DOHH2 (cell line): ENCODE results near the gene SETDB1.

Experiments used
- H3F3A ChIP-seq: fragments of 200-600 bp; sonication (generic), shearing (Covaris generic); 2 replicates; pipeline ENCODE4 v1.6.0; 2016; ENCODE audit warnings: antibody characterized with exemption, mild to moderate bottlenecking; ENCODE audit not compliant: control insufficient read depth, insufficient read depth
- H3K27ac ChIP-seq: fragments of 200-600 bp; sonication (generic); 2 replicates; pipeline ENCODE4 v1.5.1; 2014; ENCODE audit warnings: low read depth, mild to moderate bottlenecking, low read length, moderate library complexity
- H3K27me3 ChIP-seq: fragments of 200-600 bp; sonication (generic); 2 replicates; pipeline ENCODE4 v1.6.1; 2014; ENCODE audit warnings: mild to moderate bottlenecking, low read length, mixed read lengths; ENCODE audit not compliant: control insufficient read depth
- H3K36me3 ChIP-seq: fragments of 200-600 bp; sonication (generic); 2 replicates; pipeline ENCODE4 v1.6.1; 2014; ENCODE audit warnings: mild to moderate bottlenecking, low read length, moderate library complexity, mixed read lengths; ENCODE audit not compliant: control insufficient read depth
- H3K4me1 ChIP-seq: fragments of 200-600 bp; sonication (generic); 2 replicates; pipeline ENCODE4 v1.6.1; 2014; ENCODE audit warnings: mild to moderate bottlenecking, low read length, mixed read lengths; ENCODE audit not compliant: control insufficient read depth
- H3K4me2 ChIP-seq: fragments of 200-600 bp; sonication (generic); 2 replicates; pipeline ENCODE4 v1.6.0; 2014; ENCODE audit warnings: mild to moderate bottlenecking, low read length, moderate library complexity
- H3K4me3 ChIP-seq: fragments of 200-600 bp; sonication (generic); 2 replicates; pipeline ENCODE4 v1.5.1; 2014; ENCODE audit warnings: mild to moderate bottlenecking, low read length, mixed read lengths
- H3K79me2 ChIP-seq: fragments of 200-600 bp; sonication (generic); 2 replicates; pipeline ENCODE4 v1.6.1; 2014; ENCODE audit warnings: mild to moderate bottlenecking, low read length, mixed read lengths; ENCODE audit not compliant: control insufficient read depth
- H3K9me2 ChIP-seq: fragments of 200-600 bp; sonication (generic); replicated peaks from 2 replicates; pipeline ENCODE4 v1.6.1; 2014; ENCODE audit warnings: mild to moderate bottlenecking, low read length, mixed read lengths; ENCODE audit not compliant: control insufficient read depth
- H3K9me3 ChIP-seq: fragments of 200-600 bp; sonication (generic); 2 replicates; pipeline ENCODE4 v1.6.1; 2014; ENCODE audit warnings: antibody characterized with exemption, low read length, mixed read lengths; ENCODE audit not compliant: control insufficient read depth, insufficient read depth
- H4K20me1 ChIP-seq: fragments of 200-600 bp; sonication (generic); 2 replicates; pipeline ENCODE4 v1.6.0; 2014; ENCODE audit warnings: low read depth, mild to moderate bottlenecking, antibody characterized with exemption, low read length, moderate library complexity; ENCODE audit not compliant: control insufficient read depth, insufficient read depth
- CTCF ChIP-seq: fragments of 200-600 bp; sonication (generic); IDR thresholded peaks from one replicate; pipeline ENCODE4 v1.5.1; 2014; ENCODE audit warnings: antibody characterized with exemption, mild to moderate bottlenecking, low read depth, low read length; ENCODE audit not compliant: poor library complexity, severe bottlenecking
- EZH2phosphoT487 ChIP-seq: fragments of 200-600 bp; sonication (generic); IDR thresholded peaks from 2 replicates; pipeline ENCODE4 v1.6.1; 2017; ENCODE audit warnings: borderline replicate concordance, mild to moderate bottlenecking, antibody characterized with exemption, low read length, moderate library complexity, mixed read lengths

SETDB1 gene

GRCh38 chr1:151006327-151007052 lies 80.3 kb downstream of the SETDB1 start, which contains the start of gene MINDY1:
Gene MINDY1, minus strand, starts transcription at chr1:151006902. Its CDS starts 4,285 bp downstream, at chr1:151002617.
- H3K4me2 ChIP-seq: peak within 1 kb of the TSS; percentile 90
- no peaks in the 10 kb centered on the region for H3K27me3 ChIP-seq
- peaks cover 60% of the 10 kb centered on the region for H3K4me1 ChIP-seq
- TF ChIP-seq EZH2phosphoT487: no peak
- TF ChIP-seq CTCF: no peak
- H3K9me3 ChIP-seq: no peaks in the 10 kb centered on the region
- H3K27ac ChIP-seq: peak within 1 kb of the TSS; percentile 21; the same call in 1 of the 2 replicates
- H3F3A ChIP-seq: peaks cover 6% of the 10 kb centered on the region
- H3K9me2 ChIP-seq: no peaks in the 10 kb centered on the region
- H4K20me1 ChIP-seq: no peaks in the 10 kb centered on the region
- H3K4me3 ChIP-seq: peak within 1 kb of the TSS; percentile 96
- peaks cover 24% of the 10 kb centered on the region for H3K79me2 ChIP-seq
- 0 out of 2 replicates have a peak, but pooled peaks cover 3% of the 10 kb centered on the region for H3K36me3 ChIP-seq

- Histone ChIP-seq H3K9me3 (no peaks in the 10 kb centered on the region), H3K79me2 (peaks cover 24% of the 10 kb centered on the region), H3K36me3 (0 out of 2 replicates have a peak, but pooled peaks cover 3% of the 10 kb centered on the region), H3K4me2 (peak overlapping the region; percentile 90), H3K9me2 (no peaks in the 10 kb centered on the region), H4K20me1 (no peaks in the 10 kb centered on the region), H3F3A (peaks cover 6% of the 10 kb centered on the region), H3K27ac (peak overlapping the region; percentile 21; the same call in 1 of the 2 replicates), H3K4me1 (peaks cover 59% of the 10 kb centered on the region), H3K27me3 (no peaks in the 10 kb centered on the region), H3K4me3 (peak overlapping the region; percentile 96)
- TF ChIP-seq EZH2phosphoT487 (no peak), CTCF (no peak)
These were observed 81.7 kb downstream of the SETDB1 start for GRCh38 chr1:151007853-151008243.

GRCh38 chr1:151008244-151009205 lies 82.4 kb downstream of the SETDB1 start, which contains the start of gene PRUNE1:
Gene PRUNE1, plus strand, starts transcription at chr1:151008449. Its CDS starts 184 bp downstream, at chr1:151008633.
- no peak for TF ChIP-seq CTCF
- TF ChIP-seq EZH2phosphoT487: no peak
- Histone ChIP-seq H3K9me3 (no peaks in the 10 kb centered on the region), H3K4me3 (peak within 1 kb of the TSS; percentile 96), H3K27me3 (no peaks in the 10 kb centered on the region), H3K9me2 (no peaks in the 10 kb centered on the region), H3K27ac (peak within 1 kb of the TSS; percentile 21; the same call in 1 of the 2 replicates), H3K4me1 (peaks cover 52% of the 10 kb centered on the region), H3K4me2 (peak within 1 kb of the TSS; percentile 90), H4K20me1 (no peaks in the 10 kb centered on the region), H3K36me3 (0 out of 2 replicates have a peak, but pooled peaks cover 3% of the 10 kb centered on the region), H3K79me2 (peaks cover 24% of the 10 kb centered on the region), H3F3A (peaks cover 6% of the 10 kb centered on the region)
